PFSK-1 (cell line): ENCODE measurements around the gene COL4A2.

Experiments used
- FOXP2 ChIP-seq: optimal IDR thresholded peaks from 2 replicates; pipeline ENCODE3; 2011; ENCODE audit warnings: borderline replicate concordance, control low read depth, inconsistent platforms; ENCODE audit not compliant: insufficient read depth; ENCODE audit errors: extremely low read length, extremely low read depth
- POLR2AphosphoS5 ChIP-seq: IDR thresholded peaks from 2 replicates; pipeline ENCODE4 v1.6.1; 2012; ENCODE audit warnings: low read depth, mild to moderate bottlenecking, control low read depth, low read length, moderate library complexity
- SIN3A ChIP-seq: IDR thresholded peaks from 2 replicates; pipeline ENCODE4 v1.6.1; 2012; ENCODE audit warnings: mild to moderate bottlenecking, low read length, moderate library complexity, borderline replicate concordance; ENCODE audit not compliant: insufficient read depth
- TAF1 ChIP-seq: IDR thresholded peaks from 2 replicates; pipeline ENCODE4 v1.6.1; 2012; ENCODE audit warnings: low read length, control low read depth, borderline replicate concordance; ENCODE audit not compliant: insufficient read depth
- TF ChIP-seq, protein P1 (sequence below), 2 experiments: IDR thresholded peaks; 2 replicates each; pipeline versions ENCODE4 v1.6.1 to v1.8.0; 2011 to 2012; ENCODE audit warnings: low read depth in 2 of 2, low read length in 2 of 2, control low read depth in 1 of 2, inconsistent platforms in 1 of 2, mild to moderate bottlenecking in 1 of 2, moderate library complexity in 1 of 2; ENCODE audit not compliant: insufficient read depth in 1 of 2

Gene COL4A2

DNA sequence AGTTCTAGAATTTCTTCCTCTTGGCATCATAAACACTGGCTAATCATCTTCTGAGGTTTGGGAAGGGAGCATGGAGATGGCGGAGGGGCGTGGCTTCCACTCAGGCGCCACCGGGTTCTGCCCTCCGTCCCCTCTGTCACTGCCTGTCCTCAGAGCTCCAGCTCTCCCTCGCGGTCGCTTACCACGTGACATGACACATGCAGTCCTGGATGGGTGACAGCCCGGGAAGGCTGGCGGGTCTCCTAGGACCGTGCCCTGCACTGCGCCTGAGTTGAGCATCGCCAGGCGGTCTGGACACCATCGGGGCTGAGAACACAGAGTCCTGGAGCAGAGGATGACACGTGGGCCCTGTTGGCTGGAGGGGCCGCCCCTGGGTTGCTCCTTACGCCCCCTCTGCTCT, 131.1 kb downstream of the COL4A2 start:
- TF ChIP-seq FOXP2 (no peak), TAF1 (no peak), POLR2AphosphoS5 (no peak), SIN3A (no peak)
- TF ChIP-seq, protein P1, sequence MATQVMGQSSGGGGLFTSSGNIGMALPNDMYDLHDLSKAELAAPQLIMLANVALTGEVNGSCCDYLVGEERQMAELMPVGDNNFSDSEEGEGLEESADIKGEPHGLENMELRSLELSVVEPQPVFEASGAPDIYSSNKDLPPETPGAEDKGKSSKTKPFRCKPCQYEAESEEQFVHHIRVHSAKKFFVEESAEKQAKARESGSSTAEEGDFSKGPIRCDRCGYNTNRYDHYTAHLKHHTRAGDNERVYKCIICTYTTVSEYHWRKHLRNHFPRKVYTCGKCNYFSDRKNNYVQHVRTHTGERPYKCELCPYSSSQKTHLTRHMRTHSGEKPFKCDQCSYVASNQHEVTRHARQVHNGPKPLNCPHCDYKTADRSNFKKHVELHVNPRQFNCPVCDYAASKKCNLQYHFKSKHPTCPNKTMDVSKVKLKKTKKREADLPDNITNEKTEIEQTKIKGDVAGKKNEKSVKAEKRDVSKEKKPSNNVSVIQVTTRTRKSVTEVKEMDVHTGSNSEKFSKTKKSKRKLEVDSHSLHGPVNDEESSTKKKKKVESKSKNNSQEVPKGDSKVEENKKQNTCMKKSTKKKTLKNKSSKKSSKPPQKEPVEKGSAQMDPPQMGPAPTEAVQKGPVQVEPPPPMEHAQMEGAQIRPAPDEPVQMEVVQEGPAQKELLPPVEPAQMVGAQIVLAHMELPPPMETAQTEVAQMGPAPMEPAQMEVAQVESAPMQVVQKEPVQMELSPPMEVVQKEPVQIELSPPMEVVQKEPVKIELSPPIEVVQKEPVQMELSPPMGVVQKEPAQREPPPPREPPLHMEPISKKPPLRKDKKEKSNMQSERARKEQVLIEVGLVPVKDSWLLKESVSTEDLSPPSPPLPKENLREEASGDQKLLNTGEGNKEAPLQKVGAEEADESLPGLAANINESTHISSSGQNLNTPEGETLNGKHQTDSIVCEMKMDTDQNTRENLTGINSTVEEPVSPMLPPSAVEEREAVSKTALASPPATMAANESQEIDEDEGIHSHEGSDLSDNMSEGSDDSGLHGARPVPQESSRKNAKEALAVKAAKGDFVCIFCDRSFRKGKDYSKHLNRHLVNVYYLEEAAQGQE (IDR thresholded peaks at IDR 0.05; ENCODE audit: insufficient read depth in 1 of 2, low read depth in 2 of 2, low read length in 2 of 2) = no peak

DNA sequence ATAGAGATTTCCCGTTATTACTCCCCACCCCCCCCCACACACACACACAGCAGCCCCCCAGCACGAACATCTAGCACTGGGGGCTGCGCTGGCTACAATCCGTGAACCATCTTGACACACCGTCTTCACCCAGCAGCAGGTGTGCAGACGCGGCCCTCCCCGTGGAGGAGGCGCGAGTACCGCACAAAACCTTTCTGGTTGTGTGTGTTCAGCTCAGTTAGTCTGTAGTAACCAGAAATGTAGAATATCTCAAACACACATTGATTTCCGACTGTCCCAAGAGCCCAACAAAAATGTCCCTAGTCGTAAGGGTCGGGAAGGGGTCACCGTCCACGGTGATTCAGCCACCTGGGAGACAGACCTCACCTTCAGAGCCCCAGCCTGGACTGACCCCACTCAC, 131.7 kb downstream of the COL4A2 start:
- TF ChIP-seq TAF1 = no peak

- no peak for TF ChIP-seq FOXP2
- TF ChIP-seq, protein P1 (IDR thresholded peaks at IDR 0.05; ENCODE audit: insufficient read depth in 1 of 2, low read depth in 2 of 2, low read length in 2 of 2) = no peak
- TF ChIP-seq TAF1 = no peak
- TF ChIP-seq SIN3A = no peak
- no peak for TF ChIP-seq POLR2AphosphoS5
These were observed 134.1 kb downstream of the COL4A2 start for GRCh38 chr13:110440946-110441731.

DNA sequence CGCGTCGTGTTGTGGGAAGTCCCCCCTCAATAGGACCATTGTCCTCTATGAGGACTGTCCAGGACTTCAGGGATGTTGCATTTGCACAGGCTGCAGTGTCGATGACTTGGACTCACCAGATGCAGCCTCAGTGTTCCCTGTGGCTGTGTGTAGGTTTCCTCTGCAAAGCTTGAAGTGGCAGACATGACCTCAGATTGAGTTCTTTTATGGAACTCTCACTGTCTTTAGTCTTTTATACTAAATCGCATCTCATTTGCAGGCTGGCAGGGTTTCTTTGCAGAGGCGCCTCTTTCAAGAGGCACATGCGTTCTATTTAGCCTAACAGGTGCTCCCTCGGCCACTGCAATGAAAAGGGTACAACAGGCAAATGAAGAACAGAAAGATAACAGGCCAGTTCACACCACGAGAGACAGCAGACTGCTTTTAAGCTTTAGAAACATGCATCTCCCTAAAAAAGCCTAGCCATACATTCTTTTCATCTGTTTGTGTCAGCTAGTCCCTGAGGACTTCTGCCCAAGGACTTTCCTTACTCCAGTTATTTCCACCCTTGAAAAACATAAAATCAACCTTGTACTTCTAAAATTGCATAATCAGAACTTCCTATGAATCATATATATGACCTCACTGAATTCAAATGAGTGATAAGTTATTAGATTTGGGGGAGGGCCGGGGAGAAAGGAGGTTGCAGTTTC, 136.0 kb downstream of the COL4A2 start:
- TF ChIP-seq TAF1 = no peak
- TF ChIP-seq, protein P1 (IDR thresholded peaks at IDR 0.05; ENCODE audit: insufficient read depth in 1 of 2, low read depth in 2 of 2, low read length in 2 of 2) = no peak
- TF ChIP-seq FOXP2 = no peak
- TF ChIP-seq POLR2AphosphoS5 = no peak
- no peak for TF ChIP-seq SIN3A

DNA sequence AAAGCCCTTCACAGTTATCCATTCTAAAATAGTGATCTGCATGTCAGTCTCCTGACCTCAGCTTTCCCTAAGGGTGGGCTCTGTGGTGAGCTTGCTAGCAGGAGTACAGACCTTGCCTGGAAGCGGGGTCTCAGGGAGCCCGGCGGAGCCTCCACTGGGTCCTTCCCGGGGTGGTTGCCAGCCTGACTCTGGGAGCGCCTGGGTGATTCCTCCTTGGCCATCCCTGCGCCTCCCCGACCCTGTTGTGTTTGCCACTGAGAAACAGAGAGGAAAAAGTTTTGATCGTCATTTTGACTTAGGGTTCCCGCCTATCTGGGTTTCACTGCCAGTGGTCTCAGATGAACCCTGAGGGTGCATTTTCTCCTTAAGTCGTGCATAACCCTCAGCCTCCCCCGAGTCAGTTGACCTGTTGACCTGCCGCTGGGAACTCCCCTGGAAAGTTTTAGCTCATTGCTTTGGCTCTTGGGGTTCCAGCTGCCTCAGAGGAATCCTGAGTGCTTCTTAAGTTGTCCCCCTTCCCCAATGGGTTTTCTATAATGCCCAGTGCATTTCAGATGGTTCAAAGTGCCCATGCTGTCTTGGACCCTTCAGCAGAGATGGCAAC, 136.6 kb downstream of the COL4A2 start:
- TF ChIP-seq POLR2AphosphoS5 (no peak), SIN3A (no peak), FOXP2 (no peak), TAF1 (no peak)
- TF ChIP-seq, protein P1 (IDR thresholded peaks at IDR 0.05; ENCODE audit: insufficient read depth in 1 of 2, low read depth in 2 of 2, low read length in 2 of 2) = no peak
